GM19238 (cell line): ENCODE data around the gene CCDC78.

Source experiments
- DNase-seq: peaks from one replicate; pipeline ENCODE4 v3.0.0; 2011; ENCODE audit warnings: low spot score; ENCODE audit not compliant: insufficient read length

CCDC78 gene

GRCh38 chr16:726438-727290, at the start of gene CCDC78, which contains the start of gene HAGHL:
TSS of gene CCDC78 (minus strand) at chr16:726443. CDS start at chr16:726367, 76 bp downstream.
TSS of gene HAGHL (plus strand) at chr16:727106. CDS start at chr16:727510, 404 bp downstream.
- DNase-seq, result peak; percentile 88

DNA sequence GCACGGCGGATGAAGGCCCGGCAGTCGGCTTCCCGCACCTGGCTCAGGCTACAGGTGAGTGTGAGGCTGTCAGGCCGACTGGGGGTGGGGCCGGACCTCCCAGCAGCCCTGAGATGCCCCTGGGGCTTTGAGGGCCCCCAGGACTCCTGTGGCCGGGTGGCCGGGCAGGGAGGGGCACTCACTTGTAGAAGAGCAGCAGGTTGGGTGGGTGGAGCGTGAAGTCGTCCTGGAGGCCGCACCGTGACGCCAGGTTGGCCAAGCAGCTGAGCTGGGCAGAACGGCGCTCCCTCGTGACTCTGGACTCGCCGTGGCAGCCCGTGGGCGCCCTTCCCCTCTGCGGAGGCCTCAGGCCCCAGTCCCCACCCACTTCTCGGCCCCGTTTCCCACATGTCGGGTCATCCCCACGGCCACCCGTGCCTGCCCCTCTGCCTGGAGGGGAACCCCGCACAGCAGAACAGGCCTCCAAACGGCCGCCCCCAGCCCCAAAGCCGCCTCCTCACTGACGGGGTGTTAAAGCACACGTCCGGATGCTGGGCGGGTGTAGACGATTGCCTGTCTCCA, 49.1 kb upstream of the CCDC78 start:
- no peak for DNase-seq

- no peak for DNase-seq
Measured at GRCh38 chr16:774086-775001, 48.1 kb upstream of the CCDC78 start.

DNA sequence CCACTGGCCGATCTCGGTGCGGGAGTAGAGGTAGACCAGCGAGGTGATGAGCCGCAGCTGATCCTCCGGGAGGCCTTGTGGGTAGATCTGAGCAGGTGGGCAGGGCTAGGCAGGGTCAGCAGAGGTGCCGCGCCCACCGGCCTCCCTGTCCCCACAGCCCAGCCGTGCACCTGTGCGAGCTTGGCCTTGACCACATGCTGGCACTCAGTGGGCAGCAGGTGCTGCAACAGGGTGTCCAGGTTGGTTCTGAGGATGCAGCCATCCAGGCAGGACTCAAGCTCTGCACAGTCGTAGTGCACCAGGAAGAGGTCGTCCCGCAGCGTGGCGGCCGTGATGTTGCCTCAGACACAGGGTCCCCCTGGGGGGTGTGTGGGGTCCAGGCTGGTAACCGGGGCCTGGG, 46.7 kb upstream of the CCDC78 start:
- no peak for DNase-seq

GRCh38 chr16:770411-770810, 44.2 kb upstream of the CCDC78 start:
- no peak for DNase-seq

DNA sequence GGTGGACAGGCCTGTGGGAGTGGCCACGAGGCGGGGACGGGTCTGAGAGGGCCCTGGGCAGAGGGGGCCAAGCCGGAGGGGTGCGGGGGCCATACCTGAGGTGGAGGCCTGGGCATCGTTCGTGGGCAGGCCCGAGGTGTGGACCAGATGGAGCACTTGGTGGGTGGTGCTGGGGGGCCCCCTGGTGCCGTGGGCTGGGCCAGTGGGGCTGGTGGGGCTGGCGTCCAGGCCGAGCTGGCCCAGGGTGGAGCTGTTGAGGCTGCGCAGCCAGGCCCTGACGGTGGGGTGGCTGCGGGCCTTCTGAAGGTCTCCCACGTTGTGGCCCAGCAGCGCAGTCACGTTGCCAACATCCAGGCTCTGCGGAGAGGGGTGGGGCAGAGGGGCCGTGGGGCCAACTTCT, 43.7 kb upstream of the CCDC78 start:
- no peak for DNase-seq

DNA sequence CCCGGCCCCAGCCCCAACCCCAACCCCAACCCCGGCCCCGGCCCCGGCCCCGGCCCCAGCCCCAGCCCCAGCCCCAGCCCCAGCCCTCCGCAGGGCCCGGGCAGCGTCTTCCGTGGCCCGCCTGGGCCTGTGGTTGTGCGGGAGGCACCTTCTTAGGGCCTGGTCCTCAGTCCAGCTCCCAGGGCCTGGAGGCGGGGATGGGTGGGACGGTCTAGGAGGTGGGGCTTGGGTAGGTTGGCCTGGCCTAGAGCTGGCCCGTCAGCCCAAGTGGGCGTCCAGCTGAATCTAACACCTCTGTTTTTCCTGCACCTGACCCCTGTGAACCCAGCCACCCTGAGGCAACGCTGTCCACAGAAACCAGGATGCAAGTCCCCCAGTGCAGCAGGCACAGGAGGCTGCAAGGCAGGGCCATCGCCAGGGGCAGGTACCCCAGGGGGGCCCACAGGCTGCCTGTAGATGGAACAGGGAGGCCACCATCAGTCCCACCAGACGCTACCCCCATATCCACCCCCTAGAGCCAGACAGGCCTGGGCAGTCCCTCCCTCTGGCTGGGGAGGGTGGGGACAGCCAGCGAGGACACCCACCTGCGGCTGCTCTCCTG, 43.0 kb upstream of the CCDC78 start:
- DNase-seq, result no peak

GRCh38 chr16:768428-768827, 42.2 kb upstream of the CCDC78 start:
- DNase-seq, result no peak

DNA sequence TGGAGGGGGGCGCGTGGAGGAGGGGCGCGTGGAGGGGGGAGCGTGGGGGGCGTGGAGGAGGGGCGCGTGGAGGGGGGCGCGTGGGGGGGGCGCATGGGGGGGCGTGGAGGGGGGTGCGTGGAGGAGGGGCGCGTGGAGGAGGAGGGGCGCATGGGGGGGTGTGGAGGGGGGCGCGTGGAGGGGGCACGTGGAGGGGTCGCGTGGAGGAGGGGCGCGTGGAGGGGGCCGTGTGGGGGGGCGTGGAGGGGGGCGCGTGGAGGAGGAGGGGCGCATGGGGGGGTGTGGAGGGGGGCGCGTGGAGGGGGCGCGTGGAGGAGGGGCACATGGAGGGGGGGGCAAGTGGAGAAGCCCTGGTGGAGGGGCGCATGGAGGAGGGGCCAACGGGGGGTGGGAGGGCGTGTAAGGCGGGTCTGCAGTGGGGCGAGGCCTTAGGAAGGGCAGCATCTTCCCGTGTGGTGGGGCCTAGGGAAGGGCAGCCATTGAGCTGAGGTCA, 41.5 kb upstream of the CCDC78 start:
- no peak for DNase-seq

GRCh38 chr16:766820-767640, 40.8 kb upstream of the CCDC78 start:
- no peak for DNase-seq

- DNase-seq, result no peak
Measured at GRCh38 chr16:766008-766819, 40.0 kb upstream of the CCDC78 start.

- no peak for DNase-seq
Measured at GRCh38 chr16:765488-765865, 39.2 kb upstream of the CCDC78 start.

- no peak for DNase-seq
Measured at GRCh38 chr16:764848-765487, 38.7 kb upstream of the CCDC78 start.

- no peak for DNase-seq
Measured at GRCh38 chr16:764184-764750, 38.0 kb upstream of the CCDC78 start.

GRCh38 chr16:763369-764183, 37.3 kb upstream of the CCDC78 start:
- no peak for DNase-seq

GRCh38 chr16:762595-763268, 36.5 kb upstream of the CCDC78 start:
- no peak for DNase-seq
